OCI-LY7 (cell line): ENCODE results near the gene KIAA1549.

Source experiments
- CTCF ChIP-seq: fragments of 200-600 bp; sonication (generic); conservative IDR thresholded peaks from 2 replicates; pipeline ENCODE4 v1.5.1; 2014; ENCODE audit warnings: mild to moderate bottlenecking, antibody characterized with exemption, low read length, moderate library complexity, mixed read lengths
- EZH2phosphoT487 ChIP-seq: fragments of 200-600 bp; sonication (generic); IDR thresholded peaks from 2 replicates; pipeline ENCODE4 v1.6.1; 2018; ENCODE audit warnings: low read depth, borderline replicate concordance, mild to moderate bottlenecking, mixed run types, antibody characterized with exemption, low read length, moderate library complexity, mixed read lengths

GRCh38 chr7:138801256-138801655 is 179.9 kb downstream of the KIAA1549 start:
- no peak for TF ChIP-seq CTCF
- no peak for TF ChIP-seq EZH2phosphoT487
